ENCODE results near the gene KIAA1217. TPM values are rescaled to one million over a fixed set of nuclear protein-coding genes. Genes with fewer than 3 reads are reported as not detected.

Gene KIAA1217
- total RNA-seq, 1 experiment from 2014 or later, result 18.6 TPM

DNA sequence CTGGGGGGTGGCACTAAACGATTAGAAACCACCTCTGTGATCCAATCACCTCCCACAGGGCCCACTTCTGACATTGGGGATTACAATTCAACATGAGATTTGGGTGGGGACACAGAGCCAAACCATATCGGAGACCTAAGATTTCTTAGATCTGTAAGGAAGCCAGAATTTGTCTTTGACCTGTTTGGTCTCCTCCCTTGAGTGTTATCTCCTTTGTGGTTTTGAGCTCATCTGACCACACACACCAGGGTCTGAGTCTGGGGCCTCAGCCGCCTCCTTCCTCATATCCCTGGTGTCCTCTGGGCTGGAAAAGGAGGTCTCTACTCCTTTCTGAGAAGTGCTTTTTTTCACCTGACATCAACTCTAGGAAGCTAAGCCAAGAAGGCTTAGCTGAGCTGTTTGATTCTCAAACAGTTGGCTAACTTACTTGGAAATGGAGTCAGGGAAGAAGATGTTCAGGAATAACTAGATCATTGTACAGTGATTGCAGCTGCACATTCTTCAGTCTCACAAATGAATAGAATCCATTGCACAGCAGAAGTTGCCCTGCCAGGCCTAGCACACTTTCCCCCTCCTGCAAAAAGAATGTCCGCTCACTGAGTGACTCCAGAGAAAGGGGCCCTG, 347.3 kb downstream of the KIAA1217 start:
- H3T11ph ChIP-seq (ENCODE audit: low read length), result no peak overlapping the region
- H3K4me3 Mint-ChIP-seq, result no peak overlapping the region
- WGBS (ENCODE audit: extremely low coverage, insufficient read length, low lambda C conversion rate), result no CpG with 5 or more reads among the region's 4 CpGs

More for the DNA sequence above, 347.3 kb downstream of the KIAA1217 start:
- Histone ChIP-seq H3K79me2 (ENCODE audit: insufficient read depth, low read length) (no peaks in the 10 kb centered on the region), H3K23ac (ENCODE audit: insufficient read length, low read depth, low read length) (no peak overlapping the region), H3K9ac (ENCODE audit: extremely low read depth, insufficient read length, low read length) (no peak overlapping the region), H3K27ac (ENCODE audit: insufficient read length, low read depth, low read length) (no peak overlapping the region), H3K4me2 (ENCODE audit: insufficient read depth, insufficient read length, low read length) (no peak overlapping the region), H3K4ac (ENCODE audit: low read depth, low read length) (no peak overlapping the region), H3K4me1 (ENCODE audit: insufficient read depth, low read length) (no peaks in the 10 kb centered on the region), H4K8ac (replicated peaks; ENCODE audit: insufficient read length, low read depth, low read length) (no peak overlapping the region), H3K9me3 (ENCODE audit: control insufficient read depth, low read depth, low read length) (no peaks in the 10 kb centered on the region), H3K14ac (ENCODE audit: insufficient read depth, low read length) (no peak overlapping the region), H4K20me1 (ENCODE audit: control insufficient read depth, insufficient read depth, insufficient read length) (no peaks in the 10 kb centered on the region), H2AFZ (ENCODE audit: low read length) (no peak overlapping the region), H3K79me1 (ENCODE audit: insufficient read depth, low read depth, low read length, poor library complexity, severe bottlenecking) (no peaks in the 10 kb centered on the region), H3K18ac (ENCODE audit: insufficient read length, low read depth, low read length) (no peak overlapping the region), H2BK15ac (ENCODE audit: low read depth, low read length) (no peak overlapping the region), H3K56ac (ENCODE audit: insufficient read length, low read depth, low read length) (no peak overlapping the region), H2AK5ac (ENCODE audit: insufficient read length, low read length) (no peak overlapping the region), H2BK12ac (ENCODE audit: insufficient read length, low read depth, low read length) (no peak overlapping the region), H4K5ac (ENCODE audit: insufficient read length, low read depth, low read length) (no peak overlapping the region), H2BK20ac (ENCODE audit: low read depth, low read length, poor library complexity, severe bottlenecking) (no peak overlapping the region), H3K23me2 (ENCODE audit: insufficient read length, low read depth, low read length, poor library complexity, severe bottlenecking) (no peaks in the 10 kb centered on the region), H4K91ac (ENCODE audit: insufficient read length, low read depth, low read length) (no peak overlapping the region), H2BK120ac (ENCODE audit: low read depth, low read length, poor library complexity, severe bottlenecking) (no peak overlapping the region), H3K27me3 (ENCODE audit: insufficient read depth, low read length) (no peaks in the 10 kb centered on the region), H2BK5ac (ENCODE audit: insufficient read length, low read length) (no peak overlapping the region)
- DNase-seq, result no peak
- peaks cover 12% of the 10 kb centered on the region for H3K27me3 Mint-ChIP-seq (ENCODE audit: low read depth)
- H3K9me3 Mint-ChIP-seq, result no peaks in the 10 kb centered on the region
- H3K36me3 Mint-ChIP-seq (ENCODE audit: insufficient read depth in 1 of 3, low read depth in 3 of 3), result no peaks in the 10 kb centered on the region; a peak in 1 of 7 replicates
- peaks cover 20 to 25% of the 10 kb centered on the region in 2 experiments for H3K4me1 Mint-ChIP-seq
- TF ChIP-seq, protein P1, sequence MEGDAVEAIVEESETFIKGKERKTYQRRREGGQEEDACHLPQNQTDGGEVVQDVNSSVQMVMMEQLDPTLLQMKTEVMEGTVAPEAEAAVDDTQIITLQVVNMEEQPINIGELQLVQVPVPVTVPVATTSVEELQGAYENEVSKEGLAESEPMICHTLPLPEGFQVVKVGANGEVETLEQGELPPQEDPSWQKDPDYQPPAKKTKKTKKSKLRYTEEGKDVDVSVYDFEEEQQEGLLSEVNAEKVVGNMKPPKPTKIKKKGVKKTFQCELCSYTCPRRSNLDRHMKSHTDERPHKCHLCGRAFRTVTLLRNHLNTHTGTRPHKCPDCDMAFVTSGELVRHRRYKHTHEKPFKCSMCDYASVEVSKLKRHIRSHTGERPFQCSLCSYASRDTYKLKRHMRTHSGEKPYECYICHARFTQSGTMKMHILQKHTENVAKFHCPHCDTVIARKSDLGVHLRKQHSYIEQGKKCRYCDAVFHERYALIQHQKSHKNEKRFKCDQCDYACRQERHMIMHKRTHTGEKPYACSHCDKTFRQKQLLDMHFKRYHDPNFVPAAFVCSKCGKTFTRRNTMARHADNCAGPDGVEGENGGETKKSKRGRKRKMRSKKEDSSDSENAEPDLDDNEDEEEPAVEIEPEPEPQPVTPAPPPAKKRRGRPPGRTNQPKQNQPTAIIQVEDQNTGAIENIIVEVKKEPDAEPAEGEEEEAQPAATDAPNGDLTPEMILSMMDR (conservative IDR thresholded peaks at IDR 0.05), result no peak
- no peak overlapping the region for H3K27ac Mint-ChIP-seq

All from H9 (cell line).